OCI-LY7 (cell line): ENCODE results near the gene BCL7C.

Experiments used
- EZH2phosphoT487 ChIP-seq: fragments of 200-600 bp; sonication (generic); IDR thresholded peaks from 2 replicates; pipeline ENCODE4 v1.6.1; 2018; ENCODE audit warnings: low read depth, borderline replicate concordance, mild to moderate bottlenecking, mixed run types, antibody characterized with exemption, low read length, moderate library complexity, mixed read lengths
- TF ChIP-seq, protein P1 (sequence below): fragments of 200-600 bp; sonication (generic); conservative IDR thresholded peaks from 2 replicates; pipeline ENCODE4 v1.5.1; 2014; ENCODE audit warnings: mild to moderate bottlenecking, antibody characterized with exemption, low read length, moderate library complexity, mixed read lengths

GRCh38 chr16:30941600-30942425 is 47.9 kb upstream of the BCL7C start:
- TF ChIP-seq, protein P1, sequence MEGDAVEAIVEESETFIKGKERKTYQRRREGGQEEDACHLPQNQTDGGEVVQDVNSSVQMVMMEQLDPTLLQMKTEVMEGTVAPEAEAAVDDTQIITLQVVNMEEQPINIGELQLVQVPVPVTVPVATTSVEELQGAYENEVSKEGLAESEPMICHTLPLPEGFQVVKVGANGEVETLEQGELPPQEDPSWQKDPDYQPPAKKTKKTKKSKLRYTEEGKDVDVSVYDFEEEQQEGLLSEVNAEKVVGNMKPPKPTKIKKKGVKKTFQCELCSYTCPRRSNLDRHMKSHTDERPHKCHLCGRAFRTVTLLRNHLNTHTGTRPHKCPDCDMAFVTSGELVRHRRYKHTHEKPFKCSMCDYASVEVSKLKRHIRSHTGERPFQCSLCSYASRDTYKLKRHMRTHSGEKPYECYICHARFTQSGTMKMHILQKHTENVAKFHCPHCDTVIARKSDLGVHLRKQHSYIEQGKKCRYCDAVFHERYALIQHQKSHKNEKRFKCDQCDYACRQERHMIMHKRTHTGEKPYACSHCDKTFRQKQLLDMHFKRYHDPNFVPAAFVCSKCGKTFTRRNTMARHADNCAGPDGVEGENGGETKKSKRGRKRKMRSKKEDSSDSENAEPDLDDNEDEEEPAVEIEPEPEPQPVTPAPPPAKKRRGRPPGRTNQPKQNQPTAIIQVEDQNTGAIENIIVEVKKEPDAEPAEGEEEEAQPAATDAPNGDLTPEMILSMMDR, result peak; percentile 92
- no peak for TF ChIP-seq EZH2phosphoT487
